PC-9 (cell line): ENCODE measurements around the gene ACACA. TPM values are rescaled to one million over a fixed set of nuclear protein-coding genes. Genes with fewer than 3 reads are reported as not detected.

Experiments
- BruUV-seq: library from RNA; stranded (reverse); fragments of 400-500 nt; replicated peaks from 2 replicates; lab custom pipeline; 2021; lab: Mats Ljungman, UMichigan
- CTCF ChIA-PET: fragments of 300-600 bp; sonication (Branson Sonifier 250); formaldehyde crosslinking; loops from one replicate; lab custom pipeline; 2022; ENCODE audit warnings: antibody characterized with exemption; lab: Charles Lee
- POLR2A ChIA-PET: fragments of 300-600 bp; sonication (Branson Sonifier 250); formaldehyde crosslinking; loops from one replicate; lab custom pipeline; 2022; ENCODE audit warnings: antibody characterized with exemption; ENCODE audit not compliant: unreplicated experiment; lab: Charles Lee
- DNase-seq, 2 experiments: peaks; one replicate each; pipeline versions ENCODE4 v3.0.0 to v3.0.0-alpha.2; 2015 to 2022; ENCODE audit warnings: mixed read lengths in 1 of 2
- H2AFZ ChIP-seq: fragments of 200-600 bp; sonication (generic); 2 replicates; pipeline ENCODE4 v1.8.1; 2017; ENCODE audit warnings: antibody characterized with exemption
- H3F3A ChIP-seq: fragments of 200-600 bp; sonication (generic); 2 replicates; pipeline ENCODE4 v1.8.1; 2017; ENCODE audit warnings: antibody characterized with exemption, mild to moderate bottlenecking, low read depth; ENCODE audit not compliant: insufficient read depth
- H3K27ac ChIP-seq: fragments of 200-600 bp; sonication (generic); 2 replicates; pipeline ENCODE4 v1.6.1; 2016; ENCODE audit warnings: mixed run types
- H3K27me3 ChIP-seq: fragments of 200-600 bp; sonication (generic); 2 replicates; pipeline ENCODE4 v1.6.1; 2016; ENCODE audit warnings: low read depth, mixed run types; ENCODE audit not compliant: insufficient read depth
- H3K36me3 ChIP-seq: fragments of 200-600 bp; sonication (generic); 2 replicates; pipeline ENCODE4 v1.6.1; 2016; ENCODE audit warnings: low read depth, mixed run types
- H3K4me1 ChIP-seq: fragments of 200-600 bp; sonication (generic); replicated peaks from 2 replicates; pipeline ENCODE4 v1.6.1; 2016; ENCODE audit warnings: mixed run types; ENCODE audit not compliant: insufficient read depth
- H3K4me2 ChIP-seq: fragments of 200-600 bp; sonication (generic); 2 replicates; pipeline ENCODE4 v1.6.1; 2017; ENCODE audit warnings: mixed run types
- H3K4me3 ChIP-seq: fragments of 200-600 bp; sonication (generic); 2 replicates; pipeline ENCODE4 v1.6.1; 2016; ENCODE audit warnings: mixed run types
- H3K79me2 ChIP-seq: fragments of 200-600 bp; sonication (generic); 2 replicates; pipeline ENCODE4 v1.6.1; 2017; ENCODE audit warnings: low read depth, mixed run types
- H3K9me2 ChIP-seq: fragments of 200-600 bp; sonication (generic); 2 replicates; pipeline ENCODE4 v1.8.1; 2017; ENCODE audit warnings: mild to moderate bottlenecking; ENCODE audit not compliant: insufficient read depth
- H3K9me3 ChIP-seq: fragments of 200-600 bp; sonication (generic); 2 replicates; pipeline ENCODE4 v1.8.1; 2016; ENCODE audit warnings: low read depth; ENCODE audit not compliant: insufficient read depth
- H4K20me1 ChIP-seq: fragments of 200-600 bp; sonication (generic); 2 replicates; pipeline ENCODE4 v1.8.1; 2017; ENCODE audit not compliant: insufficient read depth
- CTCF ChIP-seq: fragments of 200-600 bp; sonication (generic); conservative IDR thresholded peaks from 2 replicates; pipeline ENCODE4 v1.6.1; 2017; ENCODE audit warnings: mixed run types, antibody characterized with exemption, mild to moderate bottlenecking, moderate library complexity
- EZH2 ChIP-seq: fragments of 200-600 bp; sonication (generic); IDR thresholded peaks from 2 replicates; pipeline ENCODE4 v1.8.0; 2017; ENCODE audit warnings: antibody characterized with exemption, low read depth
- intact Hi-C: fragments of 100-400 bp; cut with micrococcal nuclease; formaldehyde crosslinking; loops from one replicate; pipeline ENCODE4 v1.10.0; 2022; ENCODE audit not compliant: unreplicated experiment
- total RNA-seq: library from RNA; stranded (reverse); gene quantifications from 2 replicates; pipeline ENCODE4 v1.2.3, GENCODE V29; 2021

ACACA gene
- total RNA-seq, 1 experiment from 2014 or later, result 185 TPM

- Histone ChIP-seq H2AFZ (no peak overlapping the region), H3K79me2 (no peaks in the 10 kb centered on the region), H3K36me3 (peaks cover 22% of the 10 kb centered on the region; the same call in 1 of the 2 replicates), H3K27me3 (no peaks in the 10 kb centered on the region), H3K9me3 (no peaks in the 10 kb centered on the region), H3K27ac (no peak overlapping the region), H3F3A (peaks cover 8% of the 10 kb centered on the region; the same call in 1 of the 2 replicates), H3K4me3 (no peak overlapping the region), H3K9me2 (no peaks in the 10 kb centered on the region), H3K4me1 (no peaks in the 10 kb centered on the region), H3K4me2 (no peak overlapping the region), H4K20me1 (peaks cover 9% of the 10 kb centered on the region; the same call in 1 of the 2 replicates)
- intact Hi-C loops, result no loop called here
- ChIA-PET CTCF (no interaction called here), POLR2A (no interaction called here)
- TF ChIP-seq CTCF (no peak), EZH2 (no peak)
- BruUV-seq, result no TSS peak
- no peak for DNase-seq
Measured at GRCh38 chr17:37118366-37119137, 288.1 kb downstream of the ACACA start.

GRCh38 chr17:37117373-37118142 is 289.1 kb downstream of the ACACA start:
- peaks cover 27% of the 10 kb centered on the region; the same call in 1 of the 2 replicates for H3K36me3 ChIP-seq
- BruUV-seq, result no TSS peak
- POLR2A ChIA-PET, result interaction anchor here (0.6 kb wide), 1 partner anchor 269 kb away, joined by 8 read pairs; no protein-coding TSS in a partner anchor
- no peaks in the 10 kb centered on the region for H3K27me3 ChIP-seq
- CTCF ChIA-PET, result no interaction called here
- H3K79me2 ChIP-seq, result no peaks in the 10 kb centered on the region
- intact Hi-C loops, result no loop called here
- H3K4me1 ChIP-seq, result no peaks in the 10 kb centered on the region
- no peak overlapping the region for H2AFZ ChIP-seq
- TF ChIP-seq CTCF (no peak), EZH2 (no peak)
- no peak overlapping the region for H3K4me3 ChIP-seq
- H3K27ac ChIP-seq, result no peak overlapping the region
- H3K9me2 ChIP-seq, result no peaks in the 10 kb centered on the region
- H3F3A ChIP-seq, result peaks cover 13% of the 10 kb centered on the region; the same call in 1 of the 2 replicates
- H3K4me2 ChIP-seq, result no peak overlapping the region
- H3K9me3 ChIP-seq, result no peaks in the 10 kb centered on the region
- H4K20me1 ChIP-seq, result peaks cover 9% of the 10 kb centered on the region
- DNase-seq, result no peak

GRCh38 chr17:37116671-37117185 is 289.9 kb downstream of the ACACA start:
- Histone ChIP-seq H3K4me2 (no peak overlapping the region), H3F3A (peaks cover 13% of the 10 kb centered on the region; the same call in 1 of the 2 replicates), H3K9me3 (no peaks in the 10 kb centered on the region), H3K79me2 (no peaks in the 10 kb centered on the region), H3K36me3 (peaks cover 35% of the 10 kb centered on the region), H3K4me3 (no peak overlapping the region), H3K4me1 (no peaks in the 10 kb centered on the region), H3K9me2 (no peaks in the 10 kb centered on the region), H3K27ac (no peak overlapping the region), H4K20me1 (peaks cover 9% of the 10 kb centered on the region), H3K27me3 (no peaks in the 10 kb centered on the region), H2AFZ (no peak overlapping the region)
- DNase-seq, result no peak
- CTCF ChIA-PET, result no interaction called here
- intact Hi-C loops, result no loop called here
- TF ChIP-seq CTCF (no peak), EZH2 (no peak)
- POLR2A ChIA-PET, result interaction anchor here (0.6 kb wide), 1 partner anchor 587 kb away, joined by 13 read pairs; no protein-coding TSS in a partner anchor
- BruUV-seq, result no TSS peak
